GM12878 (cell line): Measurements from ENCODE around the gene C14orf119. TPM values are rescaled to one million over a fixed set of nuclear protein-coding genes. Genes with fewer than 3 reads are reported as not detected.

Experiments used
- ATAC-seq: fragments of 200-7000 bp; cut with Tn5 transposase; 3 replicates; pipeline ENCODE4 v1.9.1; 2020; ENCODE audit warnings: mild to moderate bottlenecking, moderate library complexity
- BruUV-seq: library from RNA; stranded (reverse); fragments of 400-500 nt; replicated peaks from 2 replicates; lab custom pipeline; 2021; lab: Mats Ljungman, UMichigan
- CTCF ChIA-PET: fragments of 300-600 bp; sonication (Branson Sonifier 250); formaldehyde crosslinking; extraction: SDS; loops from one replicate; lab custom pipeline; 2021; ENCODE audit warnings: inconsistent platforms; lab: Yijun Ruan, JAX
- POLR2A ChIA-PET: fragments of 350-600 bp; formaldehyde crosslinking; extraction: SDS; loops from one replicate; lab custom pipeline; 2021; ENCODE audit warnings: inconsistent platforms; lab: Charles Lee
- RAD21 ChIA-PET: fragments of 300-600 bp; sonication (Branson Sonifier 250); formaldehyde crosslinking; loops from one replicate; lab custom pipeline; 2023; ENCODE audit warnings: antibody characterized with exemption; ENCODE audit not compliant: unreplicated experiment; lab: Charles Lee
- SMC1A ChIA-PET: fragments of 300-600 bp; sonication (Branson Sonifier 250); formaldehyde crosslinking; loops from one replicate; lab custom pipeline; 2023; ENCODE audit not compliant: unreplicated experiment, uncharacterized antibody; lab: Charles Lee
- DNase-seq: peaks from one replicate; pipeline ENCODE4 v3.0.0-alpha.2; 2011; ENCODE audit warnings: low read depth, low spot score
- FAIRE-seq: peaks from 3 replicates; lab custom pipeline; 2011; peaks lifted over from hg19 to GRCh38; lab: Jason Lieb, UNC
- H2AFZ ChIP-seq: 2 replicates; pipeline ENCODE4 v1.6.0; 2011; ENCODE audit warnings: low read depth, low read length, control low read depth; ENCODE audit not compliant: control insufficient read depth
- H3K27ac ChIP-seq: 2 replicates; pipeline ENCODE4 v1.5.1; 2011; ENCODE audit warnings: control low read depth; ENCODE audit not compliant: control insufficient read depth, insufficient read depth
- H3K27me3 ChIP-seq, 2 experiments: replicated peaks in 1 of 2; 2 replicates each; pipeline versions ENCODE4 v1.6.0 to v1.6.1; 2011; ENCODE audit warnings: low read length in 1 of 2; ENCODE audit not compliant: control insufficient read depth in 2 of 2, insufficient read depth in 2 of 2
- H3K36me3 ChIP-seq, 2 experiments: 2 replicates each; pipeline ENCODE4 v1.5.1; 2011; ENCODE audit warnings: low read length in 1 of 2; ENCODE audit not compliant: control insufficient read depth in 2 of 2, insufficient read depth in 2 of 2
- H3K4me1 ChIP-seq: 2 replicates; pipeline ENCODE4 v1.6.1; 2011; ENCODE audit warnings: mild to moderate bottlenecking, low read length, moderate library complexity, mixed read lengths; ENCODE audit not compliant: control insufficient read depth, insufficient read depth
- H3K4me2 ChIP-seq: 2 replicates; pipeline ENCODE4 v1.6.0; 2011; ENCODE audit warnings: control low read depth; ENCODE audit not compliant: control insufficient read depth, insufficient read depth
- H3K4me3 ChIP-seq: fragments of 200-600 bp; sonication (generic); 2 replicates; pipeline ENCODE4 v1.5.1; 2016
- H3K79me2 ChIP-seq: 2 replicates; pipeline ENCODE4 v1.6.0; 2011; ENCODE audit warnings: low read length; ENCODE audit not compliant: control insufficient read depth, insufficient read depth
- H3K9ac ChIP-seq: 2 replicates; pipeline ENCODE4 v1.8.0; 2011; ENCODE audit warnings: low read length, control low read depth, mixed read lengths; ENCODE audit not compliant: control insufficient read depth, insufficient read depth
- H3K9me3 ChIP-seq: replicated peaks from 3 replicates; pipeline ENCODE4 v1.5.1; 2011; ENCODE audit warnings: mild to moderate bottlenecking, low read length; ENCODE audit not compliant: control insufficient read depth, insufficient read depth
- H4K20me1 ChIP-seq: 2 replicates; pipeline ENCODE4 v1.6.0; 2011; ENCODE audit not compliant: control insufficient read depth, insufficient read depth
- BHLHE40 ChIP-seq, 2 experiments: fragments of 450-650 bp in 1 of 2; IDR thresholded peaks; 2 replicates each; pipeline ENCODE4 v1.6.1; 2011 to 2017; ENCODE audit warnings: low read depth in 2 of 2, borderline replicate concordance in 1 of 2, improper control_type of control experiment in 1 of 2, low read length in 1 of 2, mild to moderate bottlenecking in 1 of 2
- BMI1 ChIP-seq: fragments of 450-650 bp; IDR thresholded peaks from 2 replicates; pipeline ENCODE4 v1.6.1; 2016; ENCODE audit warnings: mild to moderate bottlenecking, moderate library complexity, borderline replicate concordance
- EGR1 ChIP-seq, 2 experiments: IDR thresholded peaks; 1 replicate in 1 of 2; 2 replicates in 1 of 2; pipeline ENCODE4 v1.6.1; 2011 to 2012; ENCODE audit warnings: low read depth in 2 of 2, low read length in 2 of 2, borderline replicate concordance in 1 of 2, mild to moderate bottlenecking in 1 of 2, moderate library complexity in 1 of 2
- ESRRA ChIP-seq: IDR thresholded peaks from 2 replicates; pipeline ENCODE4 v1.6.1; 2012; ENCODE audit warnings: mild to moderate bottlenecking, low read length, improper control_type of control experiment
- IRF4 ChIP-seq: IDR thresholded peaks from 2 replicates; pipeline ENCODE4 v1.6.1; 2011; ENCODE audit warnings: low read depth, low read length
- MTA3 ChIP-seq: IDR thresholded peaks from 2 replicates; pipeline ENCODE4 v1.6.1; 2012; ENCODE audit warnings: low read length, inconsistent platforms, borderline replicate concordance
- NR2F1 ChIP-seq: fragments of 450-650 bp; conservative IDR thresholded peaks from 2 replicates; pipeline ENCODE4 v1.6.1; 2017; ENCODE audit warnings: mild to moderate bottlenecking
- POLR2AphosphoS2 ChIP-seq: IDR thresholded peaks from 2 replicates; pipeline ENCODE4 v1.6.1; 2011; ENCODE audit warnings: low read depth, mild to moderate bottlenecking, low read length, improper control_type of control experiment, moderate library complexity
- RB1 ChIP-seq: fragments of 450-650 bp; formaldehyde crosslinking; IDR thresholded peaks from 2 replicates; pipeline ENCODE4 v1.6.1; 2017; ENCODE audit warnings: mild to moderate bottlenecking, borderline replicate concordance
- RBBP5 ChIP-seq: fragments of 200-600 bp; sonication (generic); conservative IDR thresholded peaks from 2 replicates; pipeline ENCODE4 v1.6.1; 2016
- SMARCA5 ChIP-seq: fragments of 450-650 bp; IDR thresholded peaks from 2 replicates; pipeline ENCODE4 v1.6.1; 2017; ENCODE audit warnings: mild to moderate bottlenecking
- TAF1 ChIP-seq: IDR thresholded peaks from 2 replicates; pipeline ENCODE4 v1.6.1; 2011; ENCODE audit warnings: mild to moderate bottlenecking, low read depth, low read length, borderline replicate concordance
- TCF12 ChIP-seq: IDR thresholded peaks from 2 replicates; pipeline ENCODE4 v1.6.1; 2011; ENCODE audit warnings: low read depth, mild to moderate bottlenecking, low read length
- WGBS: methylation state at CpG from one replicate; pipeline ENCODE4 v1.1.6; 2016; ENCODE audit warnings: low lambda C conversion rate; ENCODE audit not compliant: insufficient replicate concordance, insufficient coverage; ENCODE audit errors: missing lambda C conversion rate; 5-methylcytosine and 5-hydroxymethylcytosine counted together
- in situ Hi-C: fragments of 300-500 bp; cut with MboI; formaldehyde crosslinking; loops from 9 replicates; pipeline ENCODE4 v1.14.3; 2018; ENCODE audit warnings: mixed read lengths
- intact Hi-C: fragments of 100-400 bp; cut with micrococcal nuclease; formaldehyde crosslinking; loops from one replicate; pipeline ENCODE4 v1.14.2; 2022; ENCODE audit not compliant: unreplicated experiment
- polyA plus RNA-seq, 11 experiments: library from polyadenylated mRNA; depleted of rRNA in 4 of 11; unstranded in 6 of 11; stranded (reverse) in 5 of 11; fragments of >200 nt; fragmentation: Nextera tagmentation in 4 of 11; fragmentation: Illumina TruSeq in 1 of 11; extraction: Ambion mirVana in 4 of 11; extraction: Trizol in 1 of 11; gene quantifications; 1 replicate in 1 of 11; 2 replicates in 10 of 11; pipeline versions ENCODE4 v1.2.1 to v1.2.3, GENCODE V29; 2011 to 2016; ENCODE audit warnings: inconsistent platforms in 2 of 11, missing spikeins in 2 of 11, low read depth in 1 of 11
- total RNA-seq, 4 experiments: library from RNA; depleted of rRNA in 3 of 4; stranded (reverse); fragments of >200 nt in 3 of 4; fragmentation: Illumina TruSeq in 1 of 4; extraction: Trizol in 1 of 4; gene quantifications; 2 replicates each; pipeline versions ENCODE4 v1.2.1 to v1.2.3, GENCODE V29; 2013 to 2021
- TF ChIP-seq, protein P1 (sequence below): IDR thresholded peaks from 2 replicates; pipeline ENCODE4 v1.6.1; 2012; ENCODE audit warnings: low read depth, low read length, improper control_type of control experiment
- TF ChIP-seq, protein P2 (sequence below): fragments of 450-650 bp; IDR thresholded peaks from 2 replicates; pipeline ENCODE4 v1.6.1; 2014; ENCODE audit warnings: mild to moderate bottlenecking

The C14orf119 gene
- total and polyA plus RNA-seq, 10 of the 15 experiments (the other 5 are each of a cell fraction or from before 2014, with no cell fraction given) = 32.3 to 228 (median 57.6) TPM

DNA sequence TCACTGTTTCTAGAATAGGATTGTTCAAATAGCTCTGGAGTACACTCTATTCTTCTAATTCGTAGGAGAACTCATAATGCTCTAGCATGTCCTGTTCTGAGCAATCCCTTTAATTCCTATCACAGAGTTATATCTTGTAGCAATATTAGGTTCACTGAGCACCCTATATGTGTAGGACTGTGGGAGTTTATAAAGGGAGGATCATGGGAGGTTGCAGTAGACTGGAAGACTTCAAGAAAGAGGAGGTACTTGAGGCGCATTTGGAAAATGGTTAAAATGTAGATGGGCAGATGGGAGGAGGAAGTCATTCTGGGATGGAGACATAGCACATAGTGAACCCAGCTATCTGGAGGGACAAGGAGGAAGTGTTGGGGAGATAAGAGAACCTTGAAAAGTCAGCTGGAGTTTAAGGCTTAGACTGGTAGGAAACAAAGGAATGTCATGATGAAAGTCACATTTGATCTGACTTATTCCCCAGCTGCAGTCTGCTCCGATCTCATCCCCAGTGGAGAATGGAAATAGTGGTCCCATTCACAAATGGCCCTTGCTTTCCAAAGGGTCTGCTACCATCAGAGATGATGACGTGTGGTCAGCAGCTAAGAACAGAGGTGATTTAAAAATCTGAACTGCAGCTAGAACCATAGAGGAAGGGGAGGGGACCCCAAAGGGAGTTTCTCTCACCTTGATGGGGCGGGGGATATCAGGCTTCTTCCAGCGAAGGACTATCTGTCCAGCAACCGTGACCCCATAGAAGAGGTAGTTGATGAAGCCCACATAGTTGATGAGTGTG lies 33.9 kb downstream of the C14orf119 start:
- Histone ChIP-seq H3K36me3 (no peaks in the 10 kb centered on the region), H3K79me2 (no peaks in the 10 kb centered on the region), H3K9ac (no peak overlapping the region), H3K9me3 (no peaks in the 10 kb centered on the region), H3K4me3 (no peak overlapping the region), H3K4me1 (no peaks in the 10 kb centered on the region), H3K27ac (no peak overlapping the region), H4K20me1 (no peaks in the 10 kb centered on the region), H2AFZ (no peak overlapping the region), H3K27me3 (no peaks in the 10 kb centered on the region; a peak in 2 of 4 replicates), H3K4me2 (no peak overlapping the region)
- CTCF ChIA-PET = interaction anchor here (1.4 to 2.8 kb wide), 4 partner anchors 8 to 60 kb away, joined by 3 to 24 read pairs (median 4); no protein-coding TSS in a partner anchor
- WGBS = 69% methylated on average over 7 of the region's 7 CpGs
- DNase-seq (no peak), FAIRE-seq (no peak), ATAC-seq (no peak)
- intact Hi-C loops = no loop called here
- no TSS peak for BruUV-seq
- TF ChIP-seq, protein P1, sequence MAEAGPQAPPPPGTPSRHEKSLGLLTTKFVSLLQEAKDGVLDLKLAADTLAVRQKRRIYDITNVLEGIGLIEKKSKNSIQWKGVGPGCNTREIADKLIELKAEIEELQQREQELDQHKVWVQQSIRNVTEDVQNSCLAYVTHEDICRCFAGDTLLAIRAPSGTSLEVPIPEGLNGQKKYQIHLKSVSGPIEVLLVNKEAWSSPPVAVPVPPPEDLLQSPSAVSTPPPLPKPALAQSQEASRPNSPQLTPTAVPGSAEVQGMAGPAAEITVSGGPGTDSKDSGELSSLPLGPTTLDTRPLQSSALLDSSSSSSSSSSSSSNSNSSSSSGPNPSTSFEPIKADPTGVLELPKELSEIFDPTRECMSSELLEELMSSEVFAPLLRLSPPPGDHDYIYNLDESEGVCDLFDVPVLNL = no peak
- TF ChIP-seq RBBP5 = no peak
- TF ChIP-seq EGR1 (IDR thresholded peaks at IDR 0.05; ENCODE audit: borderline replicate concordance in 1 of 2, low read depth in 2 of 2, low read length in 2 of 2) = no peak
- no peak for TF ChIP-seq MTA3
- TF ChIP-seq RB1 = no peak
- TF ChIP-seq, protein P2, sequence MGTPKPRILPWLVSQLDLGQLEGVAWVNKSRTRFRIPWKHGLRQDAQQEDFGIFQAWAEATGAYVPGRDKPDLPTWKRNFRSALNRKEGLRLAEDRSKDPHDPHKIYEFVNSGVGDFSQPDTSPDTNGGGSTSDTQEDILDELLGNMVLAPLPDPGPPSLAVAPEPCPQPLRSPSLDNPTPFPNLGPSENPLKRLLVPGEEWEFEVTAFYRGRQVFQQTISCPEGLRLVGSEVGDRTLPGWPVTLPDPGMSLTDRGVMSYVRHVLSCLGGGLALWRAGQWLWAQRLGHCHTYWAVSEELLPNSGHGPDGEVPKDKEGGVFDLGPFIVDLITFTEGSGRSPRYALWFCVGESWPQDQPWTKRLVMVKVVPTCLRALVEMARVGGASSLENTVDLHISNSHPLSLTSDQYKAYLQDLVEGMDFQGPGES = no peak
- no peak for TF ChIP-seq BHLHE40 (IDR thresholded peaks at IDR 0.05; ENCODE audit: borderline replicate concordance in 1 of 2, low read depth in 2 of 2, low read length in 1 of 2)
- no peak for TF ChIP-seq POLR2AphosphoS2
- no peak for TF ChIP-seq SMARCA5
- no peak for TF ChIP-seq TCF12
- TF ChIP-seq IRF4 = no peak
- no peak for TF ChIP-seq NR2F1
- TF ChIP-seq BMI1 = no peak
- no peak for TF ChIP-seq ESRRA
- TF ChIP-seq TAF1 = no peak
- POLR2A ChIA-PET = no interaction called here
- in situ Hi-C loops = loop anchor here (10.0 kb wide), 1 partner anchor 56 kb away; the partner anchor contains the start of gene SLC7A8
- SMC1A ChIA-PET = interaction anchor here (1.2 to 2.0 kb wide), 2 partner anchors 8 to 251 kb away, joined by 3 to 10 read pairs; no protein-coding TSS in a partner anchor
- RAD21 ChIA-PET = no interaction called here
